ENCODE measurements around the gene PARD6G.

DNA sequence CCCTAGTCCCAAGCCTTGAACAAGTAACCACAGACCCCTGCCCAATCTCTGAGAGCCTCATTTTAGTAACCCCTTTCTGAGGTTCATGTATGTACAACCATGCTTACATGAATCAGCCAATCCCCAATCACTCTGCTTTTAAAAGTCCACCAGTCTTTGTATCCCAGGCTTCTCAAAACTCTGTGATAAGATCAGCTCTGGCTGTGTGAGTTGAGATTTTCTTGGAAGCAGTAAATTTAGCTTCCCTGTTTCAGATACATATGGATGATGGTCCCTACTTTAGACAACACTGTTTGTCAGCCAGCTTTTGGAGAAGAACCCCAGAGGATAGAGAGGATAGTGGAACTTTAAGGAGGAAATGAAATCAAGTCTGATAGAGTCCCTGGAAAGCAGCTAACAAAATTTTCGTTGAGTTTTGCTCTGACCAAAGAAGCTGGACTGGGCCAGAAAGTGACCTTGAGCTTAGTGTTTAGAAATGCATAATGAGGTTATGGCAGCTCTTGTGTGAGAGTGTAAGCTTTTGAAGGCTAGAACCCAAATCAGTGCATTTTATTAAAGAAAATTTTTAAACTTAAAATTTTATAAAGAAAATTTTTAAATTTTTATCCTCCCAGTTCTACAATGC, 134.6 kb downstream of the PARD6G start:
- TF ChIP-seq POLR2AphosphoS5 (IDR thresholded peaks at IDR 0.05) = no peak
- TF ChIP-seq, protein P1, sequence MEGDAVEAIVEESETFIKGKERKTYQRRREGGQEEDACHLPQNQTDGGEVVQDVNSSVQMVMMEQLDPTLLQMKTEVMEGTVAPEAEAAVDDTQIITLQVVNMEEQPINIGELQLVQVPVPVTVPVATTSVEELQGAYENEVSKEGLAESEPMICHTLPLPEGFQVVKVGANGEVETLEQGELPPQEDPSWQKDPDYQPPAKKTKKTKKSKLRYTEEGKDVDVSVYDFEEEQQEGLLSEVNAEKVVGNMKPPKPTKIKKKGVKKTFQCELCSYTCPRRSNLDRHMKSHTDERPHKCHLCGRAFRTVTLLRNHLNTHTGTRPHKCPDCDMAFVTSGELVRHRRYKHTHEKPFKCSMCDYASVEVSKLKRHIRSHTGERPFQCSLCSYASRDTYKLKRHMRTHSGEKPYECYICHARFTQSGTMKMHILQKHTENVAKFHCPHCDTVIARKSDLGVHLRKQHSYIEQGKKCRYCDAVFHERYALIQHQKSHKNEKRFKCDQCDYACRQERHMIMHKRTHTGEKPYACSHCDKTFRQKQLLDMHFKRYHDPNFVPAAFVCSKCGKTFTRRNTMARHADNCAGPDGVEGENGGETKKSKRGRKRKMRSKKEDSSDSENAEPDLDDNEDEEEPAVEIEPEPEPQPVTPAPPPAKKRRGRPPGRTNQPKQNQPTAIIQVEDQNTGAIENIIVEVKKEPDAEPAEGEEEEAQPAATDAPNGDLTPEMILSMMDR (IDR thresholded peaks at IDR 0.05) = no peak
